GM21381 (cell line): Measurements from ENCODE around the gene PTGES2.

Experiments used
- ATAC-seq: cut with Tn5 transposase; IDR thresholded peaks from one replicate; pipeline ENCODE4 v1.9.1; 2021; ENCODE audit warnings: mild to moderate bottlenecking, moderate library complexity; ENCODE audit not compliant: unreplicated experiment

Gene PTGES2

GRCh38 chr9:128153947-128154695 lies 26.6 kb upstream of the PTGES2 start:
- ATAC-seq, result no peak

GRCh38 chr9:128153060-128153946 lies 25.8 kb upstream of the PTGES2 start:
- ATAC-seq, result no peak

DNA sequence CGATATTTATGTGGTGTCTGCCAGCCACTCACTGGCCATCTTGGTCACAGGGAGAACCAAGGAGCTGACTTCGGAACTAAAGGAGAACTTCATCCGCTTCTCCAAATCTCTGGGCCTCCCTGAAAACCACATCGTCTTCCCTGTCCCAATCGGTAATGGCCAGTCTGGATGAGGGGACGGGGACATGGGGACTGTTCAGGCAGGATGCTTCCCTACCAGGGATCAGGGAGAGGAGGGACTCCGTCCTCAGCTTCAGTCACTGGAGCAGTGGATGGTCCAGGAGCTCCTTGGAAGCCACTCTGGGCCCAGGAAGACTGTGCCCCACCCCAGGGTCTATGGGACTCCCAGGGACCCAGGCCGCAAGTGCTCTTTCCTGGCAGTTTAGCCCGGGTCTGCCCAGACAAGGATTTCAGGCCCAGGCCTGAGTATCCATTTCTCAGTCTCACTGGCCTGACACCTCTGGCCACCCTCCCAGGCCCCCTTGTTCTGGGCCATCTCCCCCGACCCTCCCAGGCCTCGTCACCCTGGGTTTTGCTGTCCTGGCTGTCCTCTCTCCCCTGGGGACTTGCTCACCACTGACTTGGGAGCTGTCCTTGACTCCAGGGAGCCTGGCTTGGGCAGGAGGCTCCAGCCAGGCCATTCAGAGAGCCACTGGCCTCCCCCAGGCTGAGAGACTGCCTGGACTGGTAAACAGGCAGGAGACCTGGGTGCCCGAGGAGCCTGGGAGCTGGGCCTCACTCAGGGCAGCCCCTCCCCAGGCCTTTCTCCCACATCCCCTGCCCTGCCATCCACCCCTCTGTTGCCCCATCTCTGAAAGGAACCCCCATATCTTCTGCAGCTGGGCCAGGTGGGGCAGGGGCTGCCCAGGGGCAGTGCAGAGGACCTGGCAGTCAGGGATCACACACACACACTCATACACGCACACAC lies 24.9 kb upstream of the PTGES2 start:
- ATAC-seq, result no peak

DNA sequence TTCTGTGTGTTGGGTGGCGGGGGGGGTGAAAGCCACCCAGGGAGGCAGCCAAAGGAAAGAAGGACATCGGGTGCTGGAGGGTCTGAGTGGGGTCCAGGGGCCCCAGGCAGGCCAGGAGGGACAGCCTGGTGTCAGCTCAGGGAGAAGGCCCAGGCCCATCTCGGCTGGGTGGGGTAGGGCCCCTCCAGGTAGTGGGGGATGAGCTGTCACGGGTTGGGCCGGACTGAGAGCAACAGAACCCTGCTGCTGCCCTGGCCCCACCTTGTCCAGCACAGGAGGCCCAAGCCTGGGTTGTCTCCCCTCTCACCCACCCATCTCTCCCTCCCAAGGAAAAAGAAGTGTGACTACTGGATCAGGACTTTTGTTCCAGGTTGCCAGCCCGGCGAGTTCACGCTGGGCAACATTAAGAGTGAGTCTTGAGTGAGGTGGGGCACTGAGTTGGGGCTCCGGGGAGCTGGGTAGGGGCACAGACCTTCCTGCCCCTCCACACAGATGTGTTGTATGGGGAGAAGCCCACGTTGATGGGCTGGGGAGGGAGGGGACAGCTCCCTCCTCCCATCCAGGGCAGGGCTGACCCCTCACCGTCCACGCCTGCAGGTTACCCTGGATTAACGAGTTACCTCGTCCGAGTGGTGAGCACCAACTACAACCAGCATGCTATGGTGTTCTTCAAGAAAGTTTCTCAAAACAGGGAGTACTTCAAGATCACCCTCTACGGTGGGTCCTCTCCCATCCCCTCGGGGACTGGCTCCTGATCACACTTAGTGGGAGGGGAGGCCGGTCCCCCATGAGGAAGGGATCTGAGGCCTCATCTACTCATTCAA lies 24.0 kb upstream of the PTGES2 start:
- ATAC-seq, result no peak

GRCh38 chr9:128150594-128151308 lies 23.2 kb upstream of the PTGES2 start:
- no peak for ATAC-seq

DNA sequence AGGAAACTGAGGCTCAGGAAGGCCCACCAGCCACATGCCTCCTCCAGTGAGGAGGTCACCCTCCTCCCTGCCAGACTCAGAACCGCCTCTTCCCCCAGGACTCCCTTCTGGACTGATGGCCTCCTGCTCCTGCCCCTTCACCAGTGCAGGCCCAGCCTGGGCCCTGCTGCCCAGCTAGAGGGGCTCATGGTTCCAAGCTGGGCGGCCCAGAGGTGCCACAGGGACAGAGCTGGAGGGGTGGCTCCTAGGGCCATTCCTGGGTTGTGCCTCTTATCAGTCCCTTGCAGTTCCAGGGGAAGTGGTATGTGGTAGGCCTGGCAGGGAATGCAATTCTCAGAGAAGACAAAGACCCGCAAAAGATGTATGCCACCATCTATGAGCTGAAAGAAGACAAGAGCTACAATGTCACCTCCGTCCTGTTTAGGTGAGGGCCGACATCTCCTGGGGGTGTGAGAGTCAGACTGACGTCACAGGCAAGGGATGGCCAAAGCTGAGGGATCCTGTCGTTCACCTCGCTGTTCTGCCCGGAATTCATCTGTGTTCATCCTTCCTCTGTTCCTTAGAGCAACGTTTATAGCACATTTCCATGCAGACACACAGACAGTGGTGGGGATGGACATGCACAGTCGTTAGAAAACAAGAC lies 22.5 kb upstream of the PTGES2 start:
- no peak for ATAC-seq

DNA sequence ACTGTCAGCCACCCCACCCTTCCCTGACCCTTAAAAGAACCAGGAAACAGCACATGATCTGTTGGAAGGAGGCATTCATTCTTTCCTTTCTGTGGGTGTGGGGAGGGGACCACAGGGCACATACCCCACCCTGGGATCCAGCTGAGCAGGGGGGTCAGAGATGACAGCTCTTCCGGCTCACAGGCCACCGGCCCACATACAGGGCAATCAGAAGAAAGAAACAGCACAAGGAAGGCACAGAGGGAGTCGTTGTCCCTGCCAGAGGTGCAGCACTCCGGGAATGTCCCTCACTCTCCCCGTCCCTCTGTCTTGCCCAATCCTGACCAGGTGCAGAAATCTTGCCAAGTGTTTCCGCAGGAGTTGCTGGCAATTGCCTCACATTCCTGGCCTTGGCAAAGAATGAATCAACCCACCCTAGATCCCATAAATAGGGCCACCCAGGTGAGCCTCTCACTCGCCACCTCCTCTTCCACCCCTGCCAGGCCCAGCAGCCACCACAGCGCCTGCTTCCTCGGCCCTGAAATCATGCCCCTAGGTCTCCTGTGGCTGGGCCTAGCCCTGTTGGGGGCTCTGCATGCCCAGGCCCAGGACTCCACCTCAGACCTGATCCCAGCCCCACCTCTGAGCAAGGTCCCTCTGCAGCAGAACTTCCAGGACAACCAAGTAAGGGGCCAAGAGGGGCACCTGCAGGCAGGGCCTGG lies 21.6 kb upstream of the PTGES2 start, which contains the start of gene LCN2:
LCN2 (plus strand) TSS at position 453 of the 701 bp plus-strand sequence; CDS start at position 526, 73 bp downstream.
- ATAC-seq, result no peak

DNA sequence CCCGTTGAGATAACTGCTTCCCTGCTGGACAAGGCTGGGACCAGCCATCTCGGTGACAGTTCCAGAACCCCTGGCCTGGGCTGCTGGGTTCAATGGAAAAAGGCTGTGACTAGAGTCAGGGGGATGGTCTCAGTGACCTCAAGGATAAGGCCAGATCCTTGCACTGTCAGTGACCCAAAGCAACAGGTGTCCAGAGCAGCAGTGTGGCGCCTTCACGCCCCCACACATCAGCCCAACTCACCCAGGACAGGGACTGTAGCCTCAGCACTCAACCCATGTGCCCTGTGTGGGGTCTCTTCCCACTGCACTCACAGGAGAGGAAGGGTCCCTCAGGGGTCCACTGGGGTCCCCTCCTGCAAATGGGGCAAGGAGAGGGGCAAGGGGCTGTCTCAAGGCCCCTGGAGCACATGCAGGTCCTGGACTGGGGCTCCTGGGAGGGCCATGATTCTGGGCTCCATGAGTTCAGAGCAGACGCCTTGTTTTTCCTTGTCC lies 21.0 kb upstream of the PTGES2 start:
- no peak for ATAC-seq

- no peak for ATAC-seq
Observed at GRCh38 chr9:128146591-128147120, 19.1 kb upstream of the PTGES2 start.

DNA sequence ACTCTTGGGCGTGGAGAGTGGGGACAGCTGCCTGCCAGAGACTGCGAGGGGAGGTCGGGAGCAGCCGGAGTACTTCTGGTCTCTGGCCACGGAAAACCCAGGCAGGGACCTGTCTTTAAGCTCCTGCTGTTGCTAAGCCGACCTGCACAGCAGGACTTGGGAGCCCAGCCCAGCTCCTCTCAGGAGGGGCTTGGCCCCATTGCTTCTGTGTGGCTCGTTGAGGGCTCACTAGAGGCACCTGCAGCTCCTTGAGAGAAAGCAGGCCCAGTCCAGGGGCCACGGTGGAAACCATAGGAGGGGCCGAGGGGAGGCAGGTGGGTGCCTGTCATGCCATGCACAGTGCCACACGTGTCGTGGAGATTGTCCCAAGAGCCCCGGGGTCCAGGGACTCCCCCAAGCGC lies 18.4 kb upstream of the PTGES2 start:
- no peak for ATAC-seq

- no peak for ATAC-seq
Observed at GRCh38 chr9:128145536-128145935, 18.0 kb upstream of the PTGES2 start.

GRCh38 chr9:128144239-128145181 lies 17.0 kb upstream of the PTGES2 start:
- ATAC-seq, result no peak

DNA sequence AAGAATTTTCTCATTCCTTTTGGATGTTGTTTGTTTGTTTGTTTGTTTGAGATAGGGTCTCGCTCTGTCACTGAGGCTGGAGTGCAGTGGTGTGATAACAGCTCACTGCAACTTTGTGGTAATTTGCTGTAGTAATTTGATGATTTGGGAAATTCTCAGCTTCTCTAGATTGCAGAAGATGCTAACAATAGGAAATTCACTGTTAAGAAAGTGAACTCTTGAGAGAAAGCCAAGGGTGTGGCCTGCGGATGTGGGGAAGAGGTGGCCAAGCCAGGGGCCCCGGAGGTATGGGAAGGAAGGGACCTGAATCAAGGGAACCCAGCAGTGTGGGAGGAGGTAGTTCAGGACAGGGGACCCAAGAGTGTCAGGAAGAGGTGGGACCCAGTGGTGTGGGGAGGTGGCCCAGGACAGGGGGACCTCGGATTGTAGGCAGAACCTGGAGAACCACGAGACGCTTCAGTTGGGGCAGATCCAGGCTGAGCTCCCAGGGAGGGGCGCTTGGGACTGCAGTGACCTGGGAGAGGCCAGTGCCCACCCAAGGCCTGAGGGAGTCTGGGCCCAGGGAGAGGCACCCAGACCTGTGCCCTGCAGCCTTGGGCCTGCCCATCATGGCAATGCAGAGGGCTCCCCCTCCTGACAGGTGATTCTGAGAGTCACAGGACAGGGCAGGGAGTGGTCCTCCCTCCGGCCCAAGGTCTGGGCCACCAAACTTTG lies 16.2 kb upstream of the PTGES2 start:
- ATAC-seq, result no peak

DNA sequence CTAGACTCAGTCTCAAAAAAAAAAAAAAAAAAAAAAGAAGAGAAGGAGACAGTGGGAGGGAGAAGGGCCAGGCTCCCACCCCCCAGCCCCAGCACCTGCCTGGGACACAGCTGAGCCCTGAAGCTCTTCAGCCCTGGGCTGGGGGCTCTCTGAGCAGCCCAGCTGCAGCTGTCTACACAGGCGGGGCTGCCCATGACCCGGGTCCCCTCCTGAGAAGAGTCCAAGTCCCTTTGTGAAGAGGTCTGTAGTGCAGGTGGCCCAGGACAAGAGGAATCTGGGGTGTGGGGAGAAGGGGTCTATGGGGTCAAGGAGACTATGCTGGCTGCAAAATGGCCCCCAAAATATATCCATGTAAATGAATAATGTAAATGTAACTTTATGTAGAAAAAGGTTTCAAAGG lies 15.1 kb upstream of the PTGES2 start:
- ATAC-seq, result no peak

- ATAC-seq, result no peak
Observed at GRCh38 chr9:128142061-128142460, 14.5 kb upstream of the PTGES2 start.

DNA sequence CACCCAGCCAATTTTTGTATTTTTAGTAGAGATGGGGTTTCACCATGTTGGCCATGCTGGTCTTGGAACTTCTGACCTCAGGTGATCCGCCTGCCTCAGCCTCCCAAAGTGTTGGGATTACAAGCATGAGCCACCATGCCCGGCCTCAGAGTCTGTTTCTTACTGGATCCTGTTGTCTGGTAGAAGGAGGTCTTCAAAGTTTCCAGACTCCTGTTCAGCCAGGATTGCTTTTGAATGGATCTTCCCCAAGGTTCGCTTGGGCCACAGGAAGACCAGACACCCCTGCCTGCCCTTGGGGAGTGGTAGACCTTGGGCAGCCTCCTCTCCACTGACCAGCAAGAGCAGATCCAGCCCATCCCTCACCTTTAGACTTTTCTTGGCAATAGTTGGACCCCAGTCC lies 14.1 kb upstream of the PTGES2 start:
- ATAC-seq, result no peak
